Fibroblast of skin of back (primary cell): ENCODE data around the gene CNDP1.

ENCODE experiments used
- DNase-seq: peaks from one replicate; pipeline ENCODE4 v3.0.0-alpha.2; 2013

The CNDP1 gene

DNA sequence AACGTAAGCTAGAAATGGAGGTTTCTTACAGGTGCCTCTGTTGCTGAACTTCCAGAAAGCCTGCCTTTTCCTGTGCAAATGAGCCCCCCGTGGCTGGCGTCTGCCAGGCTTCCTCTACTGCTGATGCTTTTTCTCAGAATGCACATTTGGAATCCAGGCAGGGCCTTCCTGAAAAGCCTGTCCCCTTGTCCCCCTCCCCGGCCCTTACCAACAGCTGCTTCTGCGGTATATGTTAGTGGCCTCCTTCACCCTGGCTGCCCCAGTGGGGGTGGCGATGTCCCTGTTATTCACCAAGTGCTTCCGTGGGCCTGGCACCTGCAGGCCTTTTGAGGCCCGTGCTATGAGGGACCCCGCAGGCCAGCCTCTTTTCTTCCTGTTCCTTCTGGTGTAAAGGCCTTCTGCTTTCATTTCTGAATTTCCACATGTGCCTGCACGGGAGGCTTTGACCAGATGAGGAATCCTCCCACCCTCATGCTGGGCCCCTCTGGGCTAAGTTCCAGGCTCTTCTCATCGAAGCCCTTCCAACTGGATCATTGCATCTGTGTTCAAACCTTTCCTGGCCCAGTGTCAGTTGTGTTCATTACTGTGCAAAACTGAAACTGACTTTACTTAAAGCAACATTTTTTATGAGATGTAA lies 27.7 kb upstream of the CNDP1 start:
- DNase-seq, result no peak

DNA sequence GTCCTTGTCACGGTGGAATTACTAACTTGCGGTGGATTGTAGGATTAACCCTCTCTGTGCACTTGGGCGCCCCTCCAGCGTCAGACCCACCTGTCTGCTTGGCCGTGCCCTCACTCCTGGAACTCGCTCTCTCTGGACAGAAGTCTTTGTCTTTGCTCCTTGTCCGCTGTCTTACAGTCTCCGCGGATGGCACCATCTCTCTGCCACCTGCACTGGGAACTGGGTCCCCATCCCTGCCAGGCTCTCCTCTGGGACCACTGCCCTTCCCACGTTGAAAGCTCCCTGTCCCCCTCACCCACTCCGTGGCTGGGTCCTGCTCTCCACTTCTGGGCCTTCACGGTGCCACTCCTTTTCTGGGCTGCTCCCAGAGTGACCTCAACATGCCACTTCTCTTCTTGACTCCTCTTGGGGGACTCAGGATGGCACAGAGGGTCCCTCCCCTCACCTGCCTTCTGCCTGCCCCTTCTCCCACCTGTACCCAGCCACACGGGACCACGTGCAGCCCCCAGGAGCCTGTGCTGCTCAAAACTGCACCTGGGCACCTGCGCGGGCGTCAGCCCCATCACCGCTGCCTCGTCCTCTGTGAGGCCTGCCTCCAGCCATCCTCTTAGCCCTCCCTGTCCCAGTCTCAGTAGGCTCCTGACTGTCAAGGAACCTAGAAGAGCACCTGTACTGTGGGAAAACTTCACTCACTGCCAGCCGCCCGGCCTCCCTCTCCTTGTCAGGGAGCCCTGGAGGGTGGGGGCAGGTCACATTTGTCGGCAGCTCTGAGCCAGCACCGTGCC lies 27.0 kb upstream of the CNDP1 start:
- DNase-seq, result no peak

DNA sequence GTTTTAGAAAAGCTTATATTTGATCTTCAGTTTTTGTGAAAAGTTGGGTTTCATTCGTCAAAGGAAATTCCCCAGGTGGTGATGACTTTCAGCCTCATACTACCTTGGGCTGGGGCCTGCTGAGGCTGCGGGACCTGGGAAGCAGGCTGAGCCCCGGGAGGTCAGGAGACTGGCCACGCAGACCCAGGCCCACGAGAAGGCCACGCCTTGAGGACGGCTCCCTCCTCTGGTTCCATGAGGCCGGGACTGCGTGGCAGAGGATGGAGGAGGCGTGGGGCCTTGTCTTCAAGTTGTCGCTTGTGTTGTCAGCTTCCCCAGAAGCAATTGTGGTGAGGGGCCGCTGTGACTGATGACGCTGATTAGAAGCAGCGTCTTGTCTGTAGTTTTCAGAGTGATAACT lies 26.4 kb upstream of the CNDP1 start:
- no peak for DNase-seq

DNA sequence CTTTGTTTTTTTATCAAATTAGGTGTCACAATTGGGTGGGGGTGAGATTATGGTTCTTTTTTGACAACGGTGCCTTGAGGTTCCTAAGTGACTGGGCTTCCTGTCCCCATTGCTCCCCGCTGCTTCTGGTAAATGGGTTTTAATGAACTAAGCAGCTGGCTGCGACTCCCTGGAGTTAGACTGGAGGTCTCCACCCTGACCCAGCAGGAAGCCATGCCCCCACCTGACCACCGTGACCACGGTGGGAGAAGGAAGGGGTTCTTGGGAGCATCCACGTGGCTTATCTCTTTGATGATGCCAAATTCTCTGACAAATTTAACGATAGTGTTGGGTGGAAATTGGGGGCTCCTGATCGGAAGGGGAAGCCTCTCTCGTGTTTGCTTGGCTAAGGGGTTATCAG lies 25.9 kb upstream of the CNDP1 start:
- no peak for DNase-seq

GRCh38 chr18:74508821-74509225 lies 25.5 kb upstream of the CNDP1 start:
- DNase-seq, result no peak

GRCh38 chr18:74509856-74510769 lies 24.2 kb upstream of the CNDP1 start:
- DNase-seq, result no peak

DNA sequence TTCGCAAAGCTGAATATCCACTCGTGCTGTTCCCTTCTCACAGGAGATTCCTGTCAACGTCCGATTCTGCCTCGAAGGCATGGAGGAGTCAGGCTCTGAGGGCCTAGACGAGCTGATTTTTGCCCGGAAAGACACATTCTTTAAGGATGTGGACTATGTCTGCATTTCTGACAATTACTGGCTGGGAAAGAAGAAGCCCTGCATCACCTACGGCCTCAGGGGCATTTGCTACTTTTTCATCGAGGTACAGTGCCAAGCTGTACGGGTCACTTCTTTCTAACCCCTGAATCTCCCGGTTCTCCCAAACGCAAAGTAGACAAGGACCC lies 23.6 kb upstream of the CNDP1 start:
- no peak for DNase-seq

DNA sequence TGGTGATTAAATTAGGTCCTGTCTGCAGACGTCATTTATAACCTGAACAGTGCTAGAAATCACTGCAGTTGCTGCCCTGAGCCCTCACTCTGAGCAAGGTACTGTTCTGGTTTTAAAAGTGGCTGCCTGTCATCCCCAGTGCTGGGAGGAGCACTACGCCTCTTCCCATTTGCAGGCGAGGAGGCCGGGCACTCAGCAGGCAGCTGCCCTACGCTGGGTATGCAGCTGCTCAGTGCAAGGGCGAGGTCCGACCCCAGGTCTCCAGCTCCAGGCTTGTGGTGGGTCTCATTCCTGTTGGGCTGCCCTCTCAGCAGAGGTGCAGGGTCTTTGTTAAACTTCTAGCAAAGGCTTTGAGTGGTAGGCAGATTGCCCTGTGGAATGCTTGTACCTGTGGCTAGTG lies 22.5 kb upstream of the CNDP1 start:
- no peak for DNase-seq

- no peak for DNase-seq
These were observed 21.8 kb upstream of the CNDP1 start for GRCh38 chr18:74512321-74513053.

DNA sequence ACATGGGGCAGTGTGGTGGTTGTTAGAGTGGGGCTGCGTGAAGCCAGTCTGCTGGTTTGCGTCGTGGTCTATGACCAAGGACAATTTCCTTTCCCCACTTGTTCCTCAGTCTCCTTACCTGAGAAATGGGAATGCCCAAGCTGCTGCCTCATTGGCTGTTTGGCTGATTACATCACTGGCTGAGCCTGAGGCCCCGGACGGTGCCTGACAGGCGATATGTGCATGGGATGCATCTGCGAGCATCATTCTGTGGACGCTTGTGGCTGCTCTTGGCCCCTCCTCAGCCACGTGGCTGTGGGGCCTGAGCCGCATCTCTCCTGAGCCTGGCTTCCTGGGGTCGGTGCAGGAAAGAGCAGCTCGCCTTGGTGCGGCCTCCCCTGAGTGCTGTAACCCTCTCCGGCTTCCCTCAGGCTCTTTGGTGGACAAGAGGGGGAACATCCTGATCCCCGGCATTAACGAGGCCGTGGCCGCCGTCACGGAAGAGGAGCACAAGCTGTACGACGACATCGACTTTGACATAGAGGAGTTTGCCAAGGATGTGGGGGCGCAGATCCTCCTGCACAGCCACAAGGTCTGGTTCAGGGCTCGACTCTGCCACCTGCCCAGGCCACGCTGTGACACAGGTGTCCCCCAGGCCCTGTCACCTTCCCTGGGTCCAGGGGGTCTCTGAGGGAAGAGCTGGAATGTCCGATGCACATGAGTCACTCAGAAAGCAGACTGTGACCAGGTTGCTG lies 21.0 kb upstream of the CNDP1 start:
- no peak for DNase-seq

DNA sequence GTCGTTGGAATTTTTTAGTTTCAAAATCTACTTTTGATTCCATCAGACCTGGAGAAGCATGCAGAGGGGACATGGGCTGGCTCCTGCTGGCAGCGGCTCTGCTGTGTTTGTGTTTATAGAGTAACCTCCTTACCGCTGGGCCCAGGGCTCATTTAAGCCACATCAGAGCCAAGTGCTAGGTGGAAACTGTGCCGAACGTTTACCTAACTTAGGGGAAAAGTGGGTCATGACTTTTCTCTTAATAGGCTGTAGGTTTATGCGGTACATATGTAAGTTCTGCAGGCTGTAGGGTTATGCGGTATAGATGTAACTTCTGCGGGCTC lies 20.5 kb upstream of the CNDP1 start:
- no peak for DNase-seq

GRCh38 chr18:74514860-74515495 lies 19.3 kb upstream of the CNDP1 start:
- no peak for DNase-seq

GRCh38 chr18:74515620-74516231 lies 18.6 kb upstream of the CNDP1 start:
- DNase-seq, result no peak

DNA sequence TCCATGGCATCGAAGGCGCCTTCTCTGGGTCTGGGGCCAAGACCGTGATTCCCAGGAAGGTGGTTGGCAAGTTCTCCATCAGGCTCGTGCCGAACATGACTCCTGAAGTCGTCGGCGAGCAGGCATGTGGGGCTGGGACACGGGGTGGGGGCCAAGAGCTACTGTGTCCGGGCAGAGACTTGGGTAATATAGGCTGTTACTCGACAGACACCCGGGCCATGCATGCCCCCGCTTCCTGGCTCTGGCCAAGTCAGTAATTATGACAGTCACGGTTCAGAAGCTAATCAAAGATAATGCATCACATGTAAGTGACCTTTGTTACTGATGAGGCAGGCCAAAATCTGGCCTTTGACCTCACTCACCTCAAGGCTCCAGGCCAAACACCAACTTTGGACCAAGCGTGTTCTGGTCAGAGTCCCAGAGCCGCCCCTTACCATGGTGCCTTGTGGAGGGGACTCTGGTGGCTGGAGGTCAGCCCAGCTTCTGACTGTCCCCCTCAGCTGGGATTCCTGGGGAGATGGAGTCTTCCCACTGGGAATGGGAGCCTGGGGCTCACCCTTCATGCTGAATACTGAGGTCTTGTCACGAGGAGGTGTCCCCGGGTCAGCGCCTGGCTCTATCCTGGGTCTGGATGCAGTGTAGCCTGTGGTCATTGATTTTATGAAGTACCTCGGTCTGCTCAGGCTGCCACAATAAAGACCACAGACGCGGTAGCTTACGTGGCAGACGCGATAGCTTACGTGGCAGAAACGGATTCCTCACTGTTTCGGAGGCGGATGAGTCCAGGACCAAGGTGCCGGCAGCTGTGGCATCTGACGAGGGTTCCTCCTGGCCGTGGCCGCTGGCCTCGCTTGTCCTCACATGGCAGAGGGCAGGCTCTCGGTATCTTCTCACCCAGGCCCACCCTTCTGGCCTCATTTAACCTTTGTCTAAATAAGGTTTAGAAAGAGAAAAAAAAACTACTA lies 17.7 kb upstream of the CNDP1 start:
- no peak for DNase-seq

DNA sequence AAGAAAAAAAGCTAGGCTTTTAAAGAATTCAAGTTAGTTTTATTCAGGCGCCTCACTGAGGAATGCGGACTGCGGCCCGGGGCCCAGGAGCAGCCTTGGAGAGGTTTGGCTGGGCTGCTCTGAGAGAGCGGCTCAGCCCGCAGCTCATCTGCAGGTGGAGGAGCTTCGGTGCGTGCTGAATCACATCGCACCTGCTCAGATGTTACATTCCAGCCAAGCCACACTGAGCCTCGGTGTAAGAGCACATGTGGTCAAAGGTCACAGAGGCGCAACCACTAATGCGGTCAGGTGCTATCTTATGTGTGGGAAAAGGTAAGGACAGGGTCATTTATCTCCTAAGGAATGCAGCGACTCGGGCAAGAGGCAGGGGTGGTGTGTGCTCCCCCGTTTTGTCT lies 17.1 kb upstream of the CNDP1 start:
- no peak for DNase-seq

GRCh38 chr18:74518456-74519295 lies 15.6 kb upstream of the CNDP1 start:
- no peak for DNase-seq

- no peak for DNase-seq
These were observed 14.8 kb upstream of the CNDP1 start for GRCh38 chr18:74519320-74520095.
